Ishikawa (cell line): ENCODE results near the gene CLIP3.

Experiments
- CEBPB ChIP-seq: IDR thresholded peaks from 2 replicates; pipeline ENCODE4 v1.6.1; 2012
- CREB1 ChIP-seq: IDR thresholded peaks from 2 replicates; pipeline ENCODE4 v1.6.1; 2012; ENCODE audit warnings: low read depth
- EGR1 ChIP-seq: IDR thresholded peaks from 2 replicates; pipeline ENCODE4 v1.6.1; 2012
- EP300 ChIP-seq: IDR thresholded peaks from 2 replicates; pipeline ENCODE4 v1.6.1; 2012; ENCODE audit warnings: borderline replicate concordance
- FOXM1 ChIP-seq: IDR thresholded peaks from 2 replicates; pipeline ENCODE4 v1.6.1; 2012; ENCODE audit warnings: low read depth, borderline replicate concordance
- MAX ChIP-seq: IDR thresholded peaks from 2 replicates; pipeline ENCODE4 v1.6.1; 2012
- NFIC ChIP-seq: IDR thresholded peaks from 2 replicates; pipeline ENCODE4 v1.6.1; 2012
- RAD21 ChIP-seq: IDR thresholded peaks from 2 replicates; pipeline ENCODE4 v1.6.1; 2012; ENCODE audit warnings: low read depth
- REST ChIP-seq: IDR thresholded peaks from 2 replicates; pipeline ENCODE4 v1.6.1; 2012; ENCODE audit warnings: low read depth, mild to moderate bottlenecking
- TAF1 ChIP-seq: IDR thresholded peaks from 2 replicates; pipeline ENCODE4 v1.6.1; 2012; ENCODE audit warnings: low read depth, mild to moderate bottlenecking
- TCF12 ChIP-seq: IDR thresholded peaks from 2 replicates; pipeline ENCODE4 v1.6.1; 2012; ENCODE audit warnings: low read depth
- TEAD4 ChIP-seq: IDR thresholded peaks from 2 replicates; pipeline ENCODE4 v1.6.1; 2012
- YY1 ChIP-seq: IDR thresholded peaks from 2 replicates; pipeline ENCODE4 v1.6.1; 2012; ENCODE audit warnings: low read depth
- ZBTB7A ChIP-seq: IDR thresholded peaks from 2 replicates; pipeline ENCODE4 v1.6.1; 2012; ENCODE audit warnings: low read depth
- TF ChIP-seq, protein P1 (sequence below): IDR thresholded peaks from 2 replicates; pipeline ENCODE4 v1.6.1; 2012

Gene CLIP3

DNA sequence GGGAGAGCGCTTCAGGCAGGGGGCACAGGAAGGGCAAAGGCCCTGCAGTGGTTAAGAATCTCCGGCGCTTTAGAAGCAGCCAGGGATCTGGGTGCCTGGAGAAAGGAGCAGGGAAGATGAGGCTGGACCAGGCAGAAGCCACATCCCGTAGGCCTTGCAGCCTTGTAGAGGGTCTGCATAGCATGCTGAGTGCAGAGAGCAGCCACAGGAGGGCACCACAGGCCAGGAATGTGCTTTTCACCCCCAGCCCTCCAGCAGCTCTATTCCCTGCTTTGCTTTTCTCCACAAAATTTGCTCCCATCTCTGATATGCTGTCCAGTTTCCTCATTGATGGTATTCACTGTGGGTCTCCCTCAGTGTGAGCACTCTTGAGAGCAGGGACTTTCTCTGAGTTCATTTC, 27.8 kb upstream of the CLIP3 start:
- TF ChIP-seq RAD21, result peak; percentile 39
- no peak for TF ChIP-seq YY1
- TF ChIP-seq TEAD4, result no peak
- TF ChIP-seq EGR1, result no peak
- TF ChIP-seq CEBPB, result no peak

GRCh38 chr19:36059180-36059910, 26.7 kb upstream of the CLIP3 start:
- no peak for TF ChIP-seq NFIC
- no peak for TF ChIP-seq FOXM1
- no peak for TF ChIP-seq TEAD4
- TF ChIP-seq TCF12, result no peak
- no peak for TF ChIP-seq REST

- TF ChIP-seq EGR1, result no peak
- no peak for TF ChIP-seq MAX
- TF ChIP-seq YY1, result no peak
- TF ChIP-seq FOXM1, result no peak
- no peak for TF ChIP-seq REST
- no peak for TF ChIP-seq RAD21
- no peak for TF ChIP-seq NFIC
- TF ChIP-seq EP300, result no peak
- no peak for TF ChIP-seq CEBPB
- no peak for TF ChIP-seq TEAD4
Observed at GRCh38 chr19:36058481-36059179, 26.0 kb upstream of the CLIP3 start.

- TF ChIP-seq RAD21 (no peak), CREB1 (no peak), MAX (no peak), CEBPB (no peak), NFIC (no peak), FOXM1 (peak; percentile 71), EP300 (no peak), TAF1 (peak; percentile 74; the same call in 1 of the 2 replicates), TCF12 (no peak; the same call in 1 of the 2 replicates), REST (no peak), YY1 (peak; percentile 72; the same call in 1 of the 2 replicates), TEAD4 (no peak), EGR1 (no peak), ZBTB7A (no peak)
- TF ChIP-seq, protein P1, sequence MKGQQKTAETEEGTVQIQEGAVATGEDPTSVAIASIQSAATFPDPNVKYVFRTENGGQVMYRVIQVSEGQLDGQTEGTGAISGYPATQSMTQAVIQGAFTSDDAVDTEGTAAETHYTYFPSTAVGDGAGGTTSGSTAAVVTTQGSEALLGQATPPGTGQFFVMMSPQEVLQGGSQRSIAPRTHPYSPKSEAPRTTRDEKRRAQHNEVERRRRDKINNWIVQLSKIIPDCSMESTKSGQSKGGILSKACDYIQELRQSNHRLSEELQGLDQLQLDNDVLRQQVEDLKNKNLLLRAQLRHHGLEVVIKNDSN, result no peak
Observed at GRCh38 chr19:36054733-36055686, 22.3 kb upstream of the CLIP3 start, which contains the start of gene WDR62. Gene WDR62 (plus strand): TSS chr19:36054897. CDS start chr19:36054972, 75 bp downstream.
